ENCODE data around the gene DNM2. TPM values are rescaled to one million over a fixed set of nuclear protein-coding genes. Genes with fewer than 3 reads are reported as not detected.

The DNM2 gene
- total and polyA plus RNA-seq, 2 of the 13 experiments (the other 11 are each of a cell fraction or from before 2014, with no cell fraction given) = 41.7 to 59.8 TPM

DNA sequence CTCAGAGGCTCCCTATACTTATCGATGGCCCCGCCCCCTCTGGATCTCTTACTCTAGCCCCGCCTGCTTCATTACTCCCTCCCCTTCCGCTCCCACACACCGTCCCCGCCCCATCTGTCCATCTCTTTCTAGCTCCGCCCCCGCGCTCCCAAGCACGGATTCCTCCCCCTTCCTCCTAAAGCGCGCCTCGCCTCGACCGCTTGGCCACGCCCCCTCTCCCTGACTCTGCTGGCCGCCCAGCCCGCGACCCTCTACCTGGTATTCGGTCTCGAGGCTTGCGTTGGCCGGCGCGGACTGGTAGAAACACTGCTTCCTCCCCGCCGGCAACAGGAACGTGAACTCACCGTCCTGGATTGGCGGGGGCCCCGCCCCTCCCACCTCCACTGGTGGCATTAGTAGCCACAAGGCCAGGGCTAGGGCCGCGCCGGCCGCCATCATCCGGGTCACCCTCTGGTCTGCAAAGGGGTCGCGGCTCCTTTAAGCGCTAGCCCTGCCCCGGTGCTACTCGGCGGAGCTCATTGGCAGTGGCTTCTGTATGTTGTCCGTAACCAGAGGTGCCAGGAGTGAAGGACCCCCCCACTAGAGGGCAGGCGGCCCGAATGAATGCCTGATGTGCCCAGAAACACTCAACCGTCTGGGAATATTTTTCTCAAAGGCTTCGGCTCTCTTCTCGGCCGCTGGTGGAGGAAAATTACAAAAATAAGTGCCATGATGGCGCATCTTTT lies 118.0 kb downstream of the DNM2 start, which contains the start of gene TMED1 (continued):
- TF ChIP-seq, protein P1, sequence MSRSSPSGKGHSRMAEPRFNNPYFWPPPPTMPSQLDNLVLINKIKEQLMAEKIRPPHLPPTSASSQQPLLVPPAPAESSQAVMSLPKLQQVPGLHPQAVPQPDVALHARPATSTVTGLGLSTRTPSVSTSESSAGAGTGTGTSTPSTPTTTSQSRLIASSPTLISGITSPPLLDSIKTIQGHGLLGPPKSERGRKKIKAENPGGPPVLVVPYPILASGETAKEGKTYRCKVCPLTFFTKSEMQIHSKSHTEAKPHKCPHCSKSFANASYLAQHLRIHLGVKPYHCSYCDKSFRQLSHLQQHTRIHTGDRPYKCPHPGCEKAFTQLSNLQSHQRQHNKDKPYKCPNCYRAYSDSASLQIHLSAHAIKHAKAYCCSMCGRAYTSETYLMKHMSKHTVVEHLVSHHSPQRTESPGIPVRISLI (CRISPR knock-in tag; IDR thresholded peaks at IDR 0.05; ENCODE audit: borderline replicate concordance) = peak; percentile 64; the same call in 1 of the 2 replicates
- TF ChIP-seq CCAR2 (optimal IDR thresholded peaks at IDR 0.05; ENCODE audit: low read depth, low read length) (peak; percentile 32), ZNF329 (CRISPR knock-in tag; IDR thresholded peaks at IDR 0.05; ENCODE audit: low read depth) (no peak), ESRRA (CRISPR knock-in tag; IDR thresholded peaks at IDR 0.05; ENCODE audit: low read depth) (peak; percentile 32; the same call in 1 of the 2 replicates), SMARCE1 (IDR thresholded peaks at IDR 0.05; ENCODE audit: borderline replicate concordance) (no peak), THAP11 (CRISPR knock-in tag; IDR thresholded peaks at IDR 0.05) (peak; percentile 76), MBD4 (IDR thresholded peaks at IDR 0.05; ENCODE audit: borderline replicate concordance, low read length) (no peak), TARDBP (CRISPR knock-in tag; IDR thresholded peaks at IDR 0.05) (peak; percentile 56; the same call in 1 of the 2 replicates), NR2F1 (CRISPR knock-in tag; IDR thresholded peaks at IDR 0.05) (no peak), MEF2D (CRISPR knock-in tag; IDR thresholded peaks at IDR 0.05) (no peak), KLF16 (CRISPR knock-in tag; IDR thresholded peaks at IDR 0.05) (no peak; a peak in 1 of 4 replicates), EEA1 (CRISPR knock-in tag; IDR thresholded peaks at IDR 0.05; ENCODE audit: borderline replicate concordance) (no peak), ZNF253 (CRISPR knock-in tag; IDR thresholded peaks at IDR 0.05; ENCODE audit: borderline replicate concordance) (no peak), FLYWCH1 (CRISPR knock-in tag; IDR thresholded peaks at IDR 0.05) (no peak), HMG20B (CRISPR knock-in tag; conservative IDR thresholded peaks at IDR 0.05) (no peak)
- TF ChIP-seq, protein P2, sequence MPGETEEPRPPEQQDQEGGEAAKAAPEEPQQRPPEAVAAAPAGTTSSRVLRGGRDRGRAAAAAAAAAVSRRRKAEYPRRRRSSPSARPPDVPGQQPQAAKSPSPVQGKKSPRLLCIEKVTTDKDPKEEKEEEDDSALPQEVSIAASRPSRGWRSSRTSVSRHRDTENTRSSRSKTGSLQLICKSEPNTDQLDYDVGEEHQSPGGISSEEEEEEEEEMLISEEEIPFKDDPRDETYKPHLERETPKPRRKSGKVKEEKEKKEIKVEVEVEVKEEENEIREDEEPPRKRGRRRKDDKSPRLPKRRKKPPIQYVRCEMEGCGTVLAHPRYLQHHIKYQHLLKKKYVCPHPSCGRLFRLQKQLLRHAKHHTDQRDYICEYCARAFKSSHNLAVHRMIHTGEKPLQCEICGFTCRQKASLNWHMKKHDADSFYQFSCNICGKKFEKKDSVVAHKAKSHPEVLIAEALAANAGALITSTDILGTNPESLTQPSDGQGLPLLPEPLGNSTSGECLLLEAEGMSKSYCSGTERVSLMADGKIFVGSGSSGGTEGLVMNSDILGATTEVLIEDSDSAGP (CRISPR knock-in tag; IDR thresholded peaks at IDR 0.05; ENCODE audit: borderline replicate concordance) = peak; percentile 100
- TF ChIP-seq, protein P3, sequence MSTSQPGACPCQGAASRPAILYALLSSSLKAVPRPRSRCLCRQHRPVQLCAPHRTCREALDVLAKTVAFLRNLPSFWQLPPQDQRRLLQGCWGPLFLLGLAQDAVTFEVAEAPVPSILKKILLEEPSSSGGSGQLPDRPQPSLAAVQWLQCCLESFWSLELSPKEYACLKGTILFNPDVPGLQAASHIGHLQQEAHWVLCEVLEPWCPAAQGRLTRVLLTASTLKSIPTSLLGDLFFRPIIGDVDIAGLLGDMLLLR (CRISPR knock-in tag; IDR thresholded peaks at IDR 0.05) = no peak
- TF ChIP-seq, protein P4, sequence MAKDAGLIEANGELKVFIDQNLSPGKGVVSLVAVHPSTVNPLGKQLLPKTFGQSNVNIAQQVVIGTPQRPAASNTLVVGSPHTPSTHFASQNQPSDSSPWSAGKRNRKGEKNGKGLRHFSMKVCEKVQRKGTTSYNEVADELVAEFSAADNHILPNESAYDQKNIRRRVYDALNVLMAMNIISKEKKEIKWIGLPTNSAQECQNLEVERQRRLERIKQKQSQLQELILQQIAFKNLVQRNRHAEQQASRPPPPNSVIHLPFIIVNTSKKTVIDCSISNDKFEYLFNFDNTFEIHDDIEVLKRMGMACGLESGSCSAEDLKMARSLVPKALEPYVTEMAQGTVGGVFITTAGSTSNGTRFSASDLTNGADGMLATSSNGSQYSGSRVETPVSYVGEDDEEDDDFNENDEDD (CRISPR knock-in tag; IDR thresholded peaks at IDR 0.05; ENCODE audit: borderline replicate concordance) = peak; percentile 47; the same call in 1 of the 2 replicates
- TF ChIP-seq, protein P5, sequence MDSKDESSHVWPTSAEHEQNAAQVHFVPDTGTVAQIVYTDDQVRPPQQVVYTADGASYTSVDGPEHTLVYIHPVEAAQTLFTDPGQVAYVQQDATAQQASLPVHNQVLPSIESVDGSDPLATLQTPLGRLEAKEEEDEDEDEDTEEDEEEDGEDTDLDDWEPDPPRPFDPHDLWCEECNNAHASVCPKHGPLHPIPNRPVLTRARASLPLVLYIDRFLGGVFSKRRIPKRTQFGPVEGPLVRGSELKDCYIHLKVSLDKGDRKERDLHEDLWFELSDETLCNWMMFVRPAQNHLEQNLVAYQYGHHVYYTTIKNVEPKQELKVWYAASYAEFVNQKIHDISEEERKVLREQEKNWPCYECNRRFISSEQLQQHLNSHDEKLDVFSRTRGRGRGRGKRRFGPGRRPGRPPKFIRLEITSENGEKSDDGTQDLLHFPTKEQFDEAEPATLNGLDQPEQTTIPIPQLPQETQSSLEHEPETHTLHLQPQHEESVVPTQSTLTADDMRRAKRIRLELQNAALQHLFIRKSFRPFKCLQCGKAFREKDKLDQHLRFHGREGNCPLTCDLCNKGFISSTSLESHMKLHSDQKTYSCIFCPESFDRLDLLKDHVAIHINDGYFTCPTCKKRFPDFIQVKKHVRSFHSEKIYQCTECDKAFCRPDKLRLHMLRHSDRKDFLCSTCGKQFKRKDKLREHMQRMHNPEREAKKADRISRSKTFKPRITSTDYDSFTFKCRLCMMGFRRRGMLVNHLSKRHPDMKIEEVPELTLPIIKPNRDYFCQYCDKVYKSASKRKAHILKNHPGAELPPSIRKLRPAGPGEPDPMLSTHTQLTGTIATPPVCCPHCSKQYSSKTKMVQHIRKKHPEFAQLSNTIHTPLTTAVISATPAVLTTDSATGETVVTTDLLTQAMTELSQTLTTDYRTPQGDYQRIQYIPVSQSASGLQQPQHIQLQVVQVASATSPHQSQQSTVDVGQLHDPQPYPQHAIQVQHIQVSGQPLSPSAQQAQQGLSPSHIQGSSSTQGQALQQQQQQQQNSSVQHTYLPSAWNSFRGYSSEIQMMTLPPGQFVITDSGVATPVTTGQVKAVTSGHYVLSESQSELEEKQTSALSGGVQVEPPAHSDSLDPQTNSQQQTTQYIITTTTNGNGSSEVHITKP (CRISPR knock-in tag; IDR thresholded peaks at IDR 0.05; ENCODE audit: low read depth) = peak; percentile 16; the same call in 1 of the 2 replicates
- TF ChIP-seq, protein P6, sequence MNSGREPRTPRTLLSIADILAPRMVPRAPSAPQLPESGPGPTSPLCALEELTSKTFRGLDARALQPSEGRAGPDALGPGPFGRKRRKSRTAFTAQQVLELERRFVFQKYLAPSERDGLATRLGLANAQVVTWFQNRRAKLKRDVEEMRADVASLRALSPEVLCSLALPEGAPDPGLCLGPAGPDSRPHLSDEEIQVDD (CRISPR knock-in tag; IDR thresholded peaks at IDR 0.05; ENCODE audit: borderline replicate concordance) = peak; percentile 77; the same call in 1 of the 2 replicates

Measured in HepG2 (cell line).